Stimulated activated CD8-positive, alpha-beta memory T cell treated with anti-CD3 and anti-CD28 coated beads, Interleukin-7, amount 100 ng/mL, for 48 hours (primary cell): ENCODE data around the gene EMC8.

Experiments used
- DNase-seq, 2 donors: peaks; one replicate each; pipeline ENCODE4 v3.0.0-alpha.2; 2020; ENCODE audit warnings: low read depth in 1 of 2; ENCODE audit errors: extremely low read depth in 1 of 2

The EMC8 gene

GRCh38 chr16:85785927-85786326 lies 13.4 kb downstream of the EMC8 start:
- DNase-seq: no peak

- DNase-seq: no peak
Observed at GRCh38 chr16:85784813-85785212, 14.5 kb downstream of the EMC8 start.

GRCh38 chr16:85783441-85783840 lies 15.9 kb downstream of the EMC8 start:
- DNase-seq: no peak

GRCh38 chr16:85782451-85782850 lies 16.9 kb downstream of the EMC8 start:
- no peak for DNase-seq

- no peak for DNase-seq
Observed at GRCh38 chr16:85781695-85782370, 17.5 kb downstream of the EMC8 start.

- no peak for DNase-seq
Observed at GRCh38 chr16:85781156-85781555, 18.2 kb downstream of the EMC8 start.

- no peak for DNase-seq
Observed at GRCh38 chr16:85780281-85780680, 19.1 kb downstream of the EMC8 start.

GRCh38 chr16:85778873-85779272 lies 20.5 kb downstream of the EMC8 start:
- no peak for DNase-seq

GRCh38 chr16:85777583-85778310 lies 21.6 kb downstream of the EMC8 start:
- no peak for DNase-seq

GRCh38 chr16:85774811-85775210 lies 24.5 kb downstream of the EMC8 start:
- no peak for DNase-seq

GRCh38 chr16:85774136-85774535 lies 25.2 kb downstream of the EMC8 start:
- DNase-seq: no peak

GRCh38 chr16:85773044-85773443 lies 26.3 kb downstream of the EMC8 start:
- DNase-seq: no peak

- no peak for DNase-seq
Observed at GRCh38 chr16:85770741-85771140, 28.6 kb downstream of the EMC8 start.

- DNase-seq: no peak
Observed at GRCh38 chr16:85768199-85768598, 31.1 kb downstream of the EMC8 start.

- DNase-seq: no peak
Observed at GRCh38 chr16:85767531-85767930, 31.8 kb downstream of the EMC8 start.

- DNase-seq: no peak
Observed at GRCh38 chr16:85765767-85766166, 33.6 kb downstream of the EMC8 start.

GRCh38 chr16:85765211-85765610 lies 34.1 kb downstream of the EMC8 start:
- no peak for DNase-seq

GRCh38 chr16:85763616-85764015 lies 35.7 kb downstream of the EMC8 start:
- no peak for DNase-seq

GRCh38 chr16:85762970-85763369 lies 36.4 kb downstream of the EMC8 start:
- no peak for DNase-seq

- DNase-seq: no peak
Observed at GRCh38 chr16:85761861-85762260, 37.5 kb downstream of the EMC8 start.

- DNase-seq: no peak
Observed at GRCh38 chr16:85759631-85760419, 39.5 kb downstream of the EMC8 start.

GRCh38 chr16:85759136-85759535 lies 40.2 kb downstream of the EMC8 start:
- no peak for DNase-seq
